ENCODE results near the gene CBX7. TPM values are rescaled to one million over a fixed set of nuclear protein-coding genes. Genes with fewer than 3 reads are reported as not detected.
A peak's percentile ranks its signal among the peaks of the same experiment; 100 is the strongest.

Gene CBX7
- total and polyA plus RNA-seq, 9 of the 15 experiments (the other 6 are each of a cell fraction or from before 2014, with no cell fraction given) = 0.04 to 5.2 (median 2.8) TPM

- TF ChIP-seq PPARD (CRISPR knock-in tag; IDR thresholded peaks at IDR 0.05) (no peak), ZNF24 (IDR thresholded peaks at IDR 0.05) (no peak), RB1 (IDR thresholded peaks at IDR 0.05; ENCODE audit: low read depth) (peak; percentile 43; the same call in 1 of the 2 replicates), MXD1 (CRISPR knock-in tag; IDR thresholded peaks at IDR 0.05; ENCODE audit: borderline replicate concordance, poor library complexity, severe bottlenecking) (no peak), CREM (IDR thresholded peaks at IDR 0.05; ENCODE audit: low read depth) (0 out of 2 replicates have a peak, but pooled peaks have one; percentile 3), RBFOX2 (IDR thresholded peaks at IDR 0.05; ENCODE audit: low read depth, low read length) (peak; percentile 80), CXXC5 (CRISPR knock-in tag; IDR thresholded peaks at IDR 0.05) (peak; percentile 85), ZNF77 (CRISPR knock-in tag; IDR thresholded peaks at IDR 0.05) (no peak), VEZF1 (CRISPR knock-in tag; IDR thresholded peaks at IDR 0.05) (peak; percentile 80), NR2C2 (CRISPR knock-in tag; IDR thresholded peaks at IDR 0.05) (no peak), NR2C2 (tag; IDR thresholded peaks at IDR 0.05) (peak; percentile 78), PHF20 (IDR thresholded peaks at IDR 0.05; ENCODE audit: partially characterized antibody) (peak; percentile 40), ZNF197 (CRISPR knock-in tag; IDR thresholded peaks at IDR 0.05; ENCODE audit: low read depth) (peak; percentile 77; the same call in 1 of the 2 replicates), ZSCAN29 (IDR thresholded peaks at IDR 0.05) (no peak), SMAD2 (IDR thresholded peaks at IDR 0.05; ENCODE audit: low read depth, low read length) (no peak), XRCC5 (IDR thresholded peaks at IDR 0.05; ENCODE audit: low read depth, low read length) (no peak), ATF1 (CRISPR knock-in tag; IDR thresholded peaks at IDR 0.05) (no peak), ATF1 (tag; IDR thresholded peaks at IDR 0.05) (peak; percentile 52), CREB1 (IDR thresholded peaks at IDR 0.05) (no peak), CREB1 (CRISPR knock-in tag; IDR thresholded peaks at IDR 0.05) (no peak), GMEB1 (CRISPR knock-in tag; IDR thresholded peaks at IDR 0.05) (peak; percentile 86), TBP (optimal IDR thresholded peaks at IDR 0.05; ENCODE audit: low read depth, low read length) (peak; percentile 34), L3MBTL2 (IDR thresholded peaks at IDR 0.05) (peak; percentile 88), MYC (IDR thresholded peaks at IDR 0.05; ENCODE audit: low read depth, low read length) (peak; percentile 41; the same call in 1 of the 2 replicates), MYC (CRISPR knock-in tag; IDR thresholded peaks at IDR 0.05; ENCODE audit: borderline replicate concordance, low read depth) (no peak), ZNF766 (CRISPR knock-in tag; conservative IDR thresholded peaks at IDR 0.05) (peak; percentile 85), IFI16 (CRISPR knock-in tag; IDR thresholded peaks at IDR 0.05) (no peak), NRF1 (conservative IDR thresholded peaks at IDR 0.05 in 1 of 2, IDR thresholded peaks at IDR 0.05 in 1 of 2) (peak in 1 of 2 experiments; percentile 69; a peak in 2 of 4 replicates), PHF8 (IDR thresholded peaks at IDR 0.05; ENCODE audit: borderline replicate concordance, low read length) (peak; percentile 63; the same call in 1 of the 2 replicates)
Observed at GRCh38 chr22:39152511-39153219, at the start of gene CBX7 (continued).

Measured in K562 (cell line).